HG02973 (cell line): Measurements from ENCODE around the gene SLC15A1.
"Not testable (repeated sequence)": the region's sequence is repeated elsewhere in the genome, so short reads cannot be mapped to it uniquely, and the experiment has no call there.

Experiments used
- ATAC-seq: cut with Tn5 transposase; IDR thresholded peaks from one replicate; pipeline ENCODE4 v1.9.1; 2021; ENCODE audit warnings: moderate library complexity; ENCODE audit not compliant: unreplicated experiment

SLC15A1 gene

DNA sequence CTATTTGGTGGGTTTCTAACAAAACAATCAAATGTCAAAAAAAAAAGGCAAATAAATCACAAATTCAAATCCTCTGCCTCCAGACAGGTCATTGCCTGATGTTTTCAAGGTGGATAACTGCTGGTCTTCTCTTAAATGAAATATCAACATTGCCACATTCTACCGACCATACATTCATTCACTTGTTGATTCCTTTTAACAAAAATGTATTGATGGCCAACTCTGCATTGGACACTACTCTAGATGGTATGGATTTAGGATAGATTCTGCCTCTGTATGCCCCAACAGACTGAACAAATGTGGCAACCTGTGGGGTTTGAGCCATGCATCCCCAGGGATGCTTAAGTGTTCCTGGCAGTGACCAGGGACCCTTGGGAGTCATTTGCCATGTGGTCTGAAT is 88.0 kb downstream of the SLC15A1 start:
- no peak for ATAC-seq

DNA sequence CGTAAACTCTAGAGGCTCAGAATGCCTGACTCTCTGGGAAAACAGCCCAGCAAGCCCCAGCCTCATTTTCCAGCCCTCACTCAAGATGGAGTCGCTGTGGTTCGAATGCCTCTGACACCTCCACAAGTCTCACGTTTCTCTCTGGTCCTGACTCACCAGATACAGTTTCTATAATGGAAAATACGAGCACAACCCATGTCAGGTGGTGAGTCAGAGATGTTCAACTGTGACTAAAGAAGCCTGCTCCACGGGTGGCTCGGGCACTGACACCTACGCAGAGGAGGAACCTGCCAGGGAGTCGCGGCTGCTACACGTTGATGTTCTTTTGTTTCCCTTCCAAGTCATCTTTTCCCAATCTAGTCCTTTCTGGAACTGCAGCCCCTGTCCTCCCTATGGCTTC is 88.4 kb downstream of the SLC15A1 start:
- ATAC-seq: no peak

DNA sequence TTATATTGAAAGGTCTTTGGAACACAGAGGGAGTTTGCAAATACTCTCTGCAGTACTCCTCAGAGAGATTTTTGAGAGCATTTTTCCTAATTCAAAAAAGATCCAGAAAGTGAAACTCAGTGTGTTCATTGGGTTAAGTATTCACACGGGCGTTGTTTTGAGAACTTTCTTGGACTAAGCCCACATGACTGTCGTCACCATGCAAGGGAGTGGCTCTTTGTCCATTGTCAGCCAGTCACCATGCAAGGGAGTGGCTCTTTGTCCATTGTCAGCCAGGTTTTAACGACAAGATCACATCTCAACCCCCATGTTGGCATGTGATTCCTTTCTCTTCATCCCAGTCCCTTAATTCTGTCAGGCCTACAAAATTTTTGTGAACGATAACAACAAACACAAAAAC is 94.3 kb downstream of the SLC15A1 start:
- no peak for ATAC-seq

DNA sequence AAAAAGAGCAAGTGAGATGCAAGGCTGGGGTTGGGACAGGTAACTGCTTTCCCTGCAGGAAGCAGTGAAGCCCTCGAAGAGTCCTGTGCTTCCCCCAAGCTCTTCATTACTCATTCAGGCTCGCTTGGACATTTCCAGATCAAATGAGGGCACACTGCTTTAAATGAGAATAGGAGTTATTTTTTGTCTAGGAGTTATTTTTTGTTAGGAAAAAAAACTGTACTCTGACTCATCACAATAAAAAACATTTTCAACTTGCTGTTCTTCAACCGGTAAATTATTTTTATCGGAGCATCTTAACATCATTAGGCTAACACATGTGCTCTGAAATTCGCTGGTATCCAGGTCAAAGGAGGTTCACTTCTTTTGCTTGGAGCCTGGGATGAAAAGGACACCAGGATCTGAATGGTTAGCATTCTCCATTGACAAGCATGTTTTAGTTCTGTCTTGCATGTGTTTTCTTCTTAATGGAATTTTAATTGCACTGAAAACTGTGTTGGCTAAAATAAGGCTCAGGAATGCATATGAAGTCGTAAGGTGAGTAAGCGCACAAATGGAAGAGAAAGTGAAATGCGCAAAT is 94.9 kb downstream of the SLC15A1 start:
- ATAC-seq: no peak

DNA sequence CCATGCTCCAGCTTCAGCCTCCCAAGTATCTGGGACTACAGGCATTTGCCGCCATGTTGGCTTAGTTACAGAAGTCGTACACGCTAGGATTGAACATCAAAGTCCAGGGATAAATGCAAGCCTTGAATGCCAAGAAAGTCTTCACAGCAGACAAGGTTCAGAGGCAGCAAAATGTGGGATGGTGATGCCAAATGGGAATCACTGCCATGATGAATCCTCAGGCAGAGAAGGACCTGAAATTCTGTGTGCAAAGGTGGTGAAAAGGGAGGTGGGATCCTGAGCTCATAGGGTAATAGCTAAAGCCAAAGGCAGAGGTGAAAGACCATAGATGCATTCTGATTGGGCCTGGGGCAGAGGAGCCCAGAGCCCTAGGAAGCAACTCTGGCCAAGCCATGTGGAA is 96.2 kb downstream of the SLC15A1 start:
- no peak for ATAC-seq

DNA sequence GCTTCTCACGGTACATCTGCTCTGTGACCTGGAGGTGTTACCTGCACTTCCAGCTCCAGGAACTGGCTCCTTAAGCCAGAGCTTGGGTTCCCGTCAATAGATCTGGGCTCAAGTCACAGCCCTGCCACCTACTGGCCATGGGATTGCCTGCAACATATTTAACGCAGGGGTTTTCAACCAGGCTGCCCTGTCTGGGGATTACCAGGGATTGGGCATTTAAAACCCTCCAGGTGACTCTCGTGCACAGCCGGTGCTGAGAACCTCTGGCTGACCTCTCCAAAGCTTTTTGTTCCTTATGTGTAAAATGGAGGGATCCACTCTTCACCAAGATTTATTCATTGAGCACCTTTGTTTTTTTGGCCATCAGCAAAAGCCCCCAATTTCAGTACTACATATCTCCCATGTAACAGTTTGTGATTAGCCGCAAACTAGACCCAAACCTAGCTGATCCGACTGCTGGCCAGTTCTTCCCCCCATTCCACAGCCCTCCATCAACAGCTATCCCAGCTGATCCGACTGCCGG is 98.9 kb downstream of the SLC15A1 start:
- peak; percentile 92 for ATAC-seq

DNA sequence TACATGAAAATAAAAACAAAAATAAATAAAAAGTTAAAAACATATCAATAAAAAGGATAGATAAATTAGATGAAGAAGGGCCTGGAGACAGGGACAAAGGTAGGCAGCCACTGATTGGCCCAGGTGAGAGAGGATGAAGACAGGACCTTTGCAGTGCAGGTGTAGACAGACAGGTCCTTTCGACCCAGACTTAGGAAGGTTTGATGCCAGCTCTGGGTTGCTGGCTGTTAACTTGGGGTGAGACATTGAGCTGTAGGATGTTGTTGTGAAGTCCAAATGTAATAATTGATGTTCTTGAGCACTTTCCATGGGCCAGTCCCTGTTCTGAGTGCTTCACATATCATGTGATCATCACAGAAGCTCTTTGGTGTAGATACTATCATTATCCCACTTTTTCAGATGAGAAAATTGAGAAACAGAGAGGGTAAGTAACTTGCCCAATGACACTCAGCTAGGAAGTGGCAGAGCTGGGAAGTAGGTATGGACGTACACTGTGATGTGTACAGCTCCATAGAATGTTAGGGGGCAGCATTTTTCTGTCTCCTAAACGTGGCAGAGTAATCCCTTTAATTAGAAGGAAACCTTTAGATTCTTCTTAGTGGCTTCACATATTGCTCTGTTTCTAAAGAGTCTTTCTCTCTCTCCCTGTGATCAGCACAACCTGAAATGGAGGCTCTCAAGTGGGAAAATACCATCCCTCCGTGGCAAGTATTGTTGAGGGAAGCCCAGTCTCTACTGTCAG is 99.6 kb downstream of the SLC15A1 start:
- no peak for ATAC-seq

DNA sequence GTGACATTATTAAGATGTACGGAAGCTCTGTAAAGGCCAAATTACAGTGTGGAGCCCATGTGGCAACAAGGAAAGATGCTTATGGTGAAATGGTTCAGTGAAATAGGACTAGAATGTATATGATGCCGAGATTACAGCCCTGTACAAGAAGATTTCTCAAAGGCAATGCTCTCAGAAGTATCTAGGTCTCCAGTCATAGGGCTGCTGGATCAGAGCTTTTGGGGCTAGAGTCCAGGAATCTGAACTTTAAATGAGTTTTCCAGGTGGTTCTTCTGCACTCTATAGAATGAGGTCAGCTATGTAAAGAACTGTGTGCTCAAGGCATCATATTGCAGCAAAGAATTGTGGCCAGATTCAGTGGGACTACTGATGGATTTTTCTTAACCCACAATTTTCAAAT is 100.2 kb downstream of the SLC15A1 start:
- no peak for ATAC-seq

DNA sequence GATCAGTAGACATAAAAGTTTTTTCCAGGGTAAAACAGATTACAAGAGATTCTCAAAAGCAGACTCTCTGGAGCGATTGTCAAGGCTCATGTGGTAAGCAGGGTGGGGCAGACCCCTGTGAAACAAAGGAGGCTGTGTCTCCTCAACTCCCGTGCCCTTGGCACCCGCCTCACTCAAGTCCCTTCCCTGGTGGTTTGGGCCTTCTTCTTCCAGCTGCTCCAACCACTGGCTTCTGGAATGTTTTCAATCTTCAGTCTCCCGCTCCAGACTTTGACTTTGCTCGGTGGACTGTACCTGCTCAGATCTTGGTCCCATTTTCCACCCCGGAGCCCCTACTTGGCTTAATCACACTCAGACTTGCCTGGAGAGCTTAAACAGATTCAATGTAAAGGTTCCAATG is 100.7 kb downstream of the SLC15A1 start:
- ATAC-seq: no peak

DNA sequence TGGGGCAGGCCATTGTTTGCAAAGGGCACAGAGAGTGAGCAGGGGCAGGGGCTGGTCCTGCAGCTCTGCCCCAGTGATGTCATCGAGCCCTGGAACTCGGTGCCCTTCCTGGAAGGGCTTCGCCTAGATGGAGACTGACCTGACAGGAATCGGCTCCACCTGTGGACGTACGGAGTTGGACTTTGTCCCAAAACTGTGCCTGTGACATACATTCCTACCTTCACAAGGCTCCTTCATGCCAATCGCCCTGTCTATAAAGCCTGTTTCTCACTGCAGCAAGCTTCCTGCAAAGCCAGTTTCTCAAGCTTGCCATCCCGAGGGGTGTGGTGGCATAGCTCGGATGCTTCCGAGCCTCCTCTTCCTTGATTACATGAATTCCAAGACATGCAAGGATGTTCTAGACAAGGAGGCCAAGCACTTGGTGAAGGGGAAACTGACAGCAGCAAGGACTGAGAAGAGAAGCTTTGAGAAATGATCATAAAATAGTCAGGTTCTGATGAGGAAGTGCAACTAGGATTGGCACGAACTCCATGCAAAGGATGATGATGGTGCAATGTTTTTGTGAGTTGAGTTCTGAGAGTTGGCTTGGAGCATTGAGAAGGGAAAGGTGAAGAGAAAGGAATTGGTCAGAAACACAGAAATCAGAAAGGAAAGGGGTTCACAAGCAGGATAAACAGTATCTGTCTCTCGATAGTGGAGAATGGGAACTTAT is 101.9 kb downstream of the SLC15A1 start:
- no peak for ATAC-seq

DNA sequence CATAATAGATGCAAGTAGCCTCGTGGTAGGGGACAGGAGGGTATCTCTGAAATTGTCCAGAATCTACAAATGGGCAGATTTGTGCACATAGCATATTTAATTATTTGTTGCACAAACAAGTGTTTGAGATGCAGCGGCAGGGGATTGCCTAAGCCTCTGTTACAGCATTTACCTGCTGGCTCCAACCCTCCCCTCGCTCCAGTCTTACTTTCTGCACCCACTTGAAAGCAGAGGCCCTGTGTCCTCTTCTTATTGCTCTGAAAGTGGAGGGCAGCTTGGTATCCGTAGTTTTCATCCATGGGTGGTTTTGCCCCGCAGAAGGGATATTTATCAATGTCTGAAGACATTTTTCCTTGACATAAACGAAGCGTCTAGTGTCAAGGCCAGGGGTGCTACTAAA is 102.6 kb downstream of the SLC15A1 start:
- ATAC-seq: no peak

DNA sequence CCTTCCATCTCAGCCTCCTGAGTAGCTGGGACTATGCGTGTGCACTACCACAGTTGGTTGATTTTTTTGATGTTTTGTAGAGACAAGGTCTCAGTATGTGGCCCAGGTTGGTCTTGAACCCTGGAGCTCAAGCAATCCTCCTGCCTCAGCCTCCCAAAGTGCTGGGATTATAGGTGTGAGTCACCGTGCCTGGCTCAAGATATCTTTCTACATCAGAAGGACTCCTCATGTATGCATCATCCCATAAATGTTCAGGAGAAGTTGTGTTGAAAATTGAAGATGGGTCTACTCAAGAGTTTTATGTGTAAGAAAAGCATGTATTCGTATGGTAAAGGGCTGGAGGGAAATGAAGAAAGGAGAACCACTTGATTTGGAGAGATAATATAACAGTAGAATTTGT is 103.8 kb downstream of the SLC15A1 start:
- ATAC-seq: no peak

DNA sequence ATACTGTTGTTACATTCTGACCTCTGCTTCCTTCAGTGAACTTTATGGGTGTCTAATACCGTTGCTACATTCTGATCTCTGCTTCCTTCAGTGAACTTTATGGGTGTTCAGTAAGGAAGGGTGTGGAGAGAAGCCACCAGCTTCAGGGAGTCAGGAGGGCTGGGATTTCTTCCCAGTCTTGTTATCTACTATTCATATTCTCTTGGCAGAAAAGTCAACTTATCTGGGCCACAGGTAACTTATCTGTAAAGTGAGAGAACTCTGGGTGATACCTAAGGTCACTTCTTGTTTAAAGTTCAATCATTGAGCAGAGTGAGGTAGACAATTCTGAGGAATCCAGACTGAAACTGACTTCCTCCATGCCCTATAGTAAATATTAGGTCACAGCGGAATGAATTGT is 104.3 kb downstream of the SLC15A1 start:
- ATAC-seq: no peak

DNA sequence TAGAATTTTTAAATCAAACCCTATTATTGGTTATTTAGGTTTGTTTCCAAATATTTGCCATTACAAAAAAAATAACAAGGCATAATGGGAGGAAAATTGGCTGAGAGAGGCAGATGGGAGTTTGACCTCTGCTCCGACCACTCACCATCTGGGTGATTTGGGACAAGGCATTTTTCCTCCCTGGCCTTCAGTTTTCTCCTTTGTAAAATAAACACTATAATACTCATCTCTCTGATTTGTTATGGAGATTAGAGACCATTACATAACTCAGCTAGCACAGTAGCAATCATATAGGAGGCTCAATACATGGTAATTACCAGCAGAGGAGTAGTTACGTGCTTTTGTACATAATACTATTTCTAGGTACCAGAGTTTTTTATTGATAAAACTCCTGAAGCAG is 105.4 kb downstream of the SLC15A1 start:
- no peak for ATAC-seq

DNA sequence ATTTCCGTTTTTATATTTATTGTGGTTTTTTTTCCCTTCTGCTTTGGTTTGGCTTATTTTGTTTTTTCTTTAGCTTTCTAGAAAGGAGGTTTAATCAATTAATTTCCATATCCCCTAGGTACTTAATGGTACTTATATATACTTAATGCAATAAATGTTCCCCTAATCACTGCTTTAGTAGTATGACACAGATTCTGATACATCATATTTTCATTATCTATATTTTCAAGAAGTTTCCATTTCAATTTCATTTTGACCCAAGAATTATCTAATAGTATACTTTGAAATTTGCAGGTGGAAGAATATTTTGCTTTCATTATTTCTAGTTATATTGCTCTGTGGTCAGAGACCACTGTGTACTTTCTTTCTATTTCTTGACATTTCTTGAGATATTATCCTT is 109.0 kb downstream of the SLC15A1 start:
- ATAC-seq: no peak

DNA sequence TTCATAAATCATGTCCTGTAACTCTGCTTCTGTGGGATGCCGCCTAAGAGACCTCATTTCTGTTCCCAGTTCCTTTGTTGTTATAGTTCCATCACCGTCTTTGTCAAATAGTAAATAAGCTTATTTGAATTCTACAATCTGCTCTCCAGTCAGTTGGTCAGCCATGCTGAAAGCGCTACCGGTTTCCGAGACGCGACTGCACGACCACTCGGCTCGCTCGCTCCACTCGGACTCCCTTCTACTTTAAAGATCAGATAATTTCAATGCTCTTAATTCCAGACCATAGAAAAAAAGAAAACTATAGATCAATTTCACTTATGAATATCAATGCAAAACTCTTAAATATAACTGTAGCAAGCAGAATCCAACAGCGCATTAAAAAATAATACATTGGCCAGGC is 111.4 kb downstream of the SLC15A1 start:
- no peak for ATAC-seq

DNA sequence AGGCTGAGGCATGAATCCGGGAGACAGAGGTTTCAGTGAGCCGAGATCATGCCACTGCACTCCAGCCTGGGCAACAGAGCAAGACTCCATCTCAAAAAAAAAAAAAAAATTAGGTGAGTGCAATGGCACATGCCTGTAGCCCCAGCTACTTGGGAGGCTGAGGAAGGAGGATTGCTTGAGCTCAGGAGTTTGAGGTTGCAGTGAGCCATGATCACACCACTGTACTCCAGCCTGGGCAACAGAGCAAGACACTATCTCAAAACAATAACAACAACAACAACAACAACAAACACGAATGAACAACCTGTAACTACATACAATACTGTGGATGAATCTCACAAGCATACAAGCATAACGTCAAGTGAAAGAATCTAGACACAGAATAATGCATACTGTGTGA is 112.7 kb downstream of the SLC15A1 start:
- not testable (repeated sequence) for ATAC-seq

DNA sequence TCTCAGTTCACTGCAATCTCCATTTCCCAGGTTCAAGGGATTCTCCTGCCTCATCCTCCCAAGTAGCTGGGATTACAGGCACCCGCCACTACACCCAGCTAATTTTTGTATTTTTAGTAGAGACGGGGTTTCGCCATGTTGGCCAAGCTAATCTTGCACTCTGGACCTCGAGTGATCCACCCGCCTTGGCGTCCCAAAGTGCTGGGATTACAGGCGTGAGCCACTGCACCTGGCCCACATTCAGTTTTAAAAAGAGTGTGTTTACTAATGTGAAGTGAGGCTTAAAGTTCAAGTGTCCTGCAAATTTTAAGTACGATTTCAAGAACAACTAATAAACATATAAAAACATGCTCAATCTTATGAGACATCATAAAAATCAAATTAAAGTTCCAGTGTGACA is 114.1 kb downstream of the SLC15A1 start:
- ATAC-seq: not testable (repeated sequence)
